Measurements from ENCODE around the gene ZNF778.
"Not testable (repeated sequence)": the region's sequence is repeated elsewhere in the genome, so short reads cannot be mapped to it uniquely, and the experiment has no call there.

Gene ZNF778

DNA sequence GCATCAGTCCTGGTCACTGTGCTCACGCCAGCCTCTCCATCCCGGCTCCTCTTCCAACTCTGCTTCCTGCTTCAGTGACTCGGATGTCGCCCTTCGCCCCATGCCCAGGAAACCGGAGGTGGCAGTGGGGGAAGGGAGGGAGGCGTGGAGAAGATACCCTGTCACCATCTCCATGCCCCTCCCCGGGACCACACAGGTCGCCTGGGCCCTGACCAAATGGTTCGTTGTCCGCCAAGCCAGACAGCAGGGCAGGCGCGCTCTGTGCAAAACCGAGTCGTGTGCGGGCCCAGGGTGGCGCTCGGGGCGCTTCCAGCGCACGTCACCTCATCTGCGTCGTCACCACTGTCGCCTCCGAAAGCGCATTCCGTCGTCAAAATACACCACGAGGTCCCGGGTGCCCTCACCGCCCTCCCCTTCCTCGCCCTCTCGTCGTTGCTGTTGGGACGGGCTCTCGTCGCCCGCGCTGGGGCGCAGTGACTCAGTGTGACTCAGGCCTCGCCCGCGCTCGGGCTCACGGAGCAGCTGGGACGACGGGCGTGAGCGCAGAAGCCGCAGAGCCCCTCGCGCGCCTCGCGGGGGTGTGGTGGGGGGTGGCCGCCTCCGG lies 39.2 kb downstream of the ZNF778 start:
- no peak for DNase-seq (ENCODE audit: low read depth, low spot score)

DNA sequence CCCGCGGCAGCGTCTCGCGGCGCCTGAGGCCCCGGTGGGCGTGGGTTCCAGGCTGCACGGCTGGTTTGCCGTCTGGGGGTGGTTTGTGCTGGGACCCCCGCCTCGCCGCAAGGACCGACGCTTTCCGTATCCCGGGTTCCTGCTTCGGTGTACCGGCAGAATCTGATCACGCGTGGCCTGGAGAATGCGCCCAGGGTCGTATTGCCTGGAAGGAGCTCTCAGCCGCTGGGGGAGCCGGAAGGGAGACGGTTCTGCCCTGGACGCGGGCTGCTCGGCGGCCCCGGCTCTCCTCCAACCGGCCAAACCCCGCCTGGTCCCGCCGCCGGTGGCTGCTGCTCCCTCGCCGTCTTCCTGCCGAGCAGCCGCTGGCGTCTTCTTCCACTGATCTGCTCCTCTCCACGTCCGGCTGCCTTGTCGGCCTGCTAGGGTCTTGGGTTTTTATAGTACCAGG lies 39.8 kb downstream of the ZNF778 start:
- DNase-seq (ENCODE audit: low read depth, low spot score), result no peak

DNA sequence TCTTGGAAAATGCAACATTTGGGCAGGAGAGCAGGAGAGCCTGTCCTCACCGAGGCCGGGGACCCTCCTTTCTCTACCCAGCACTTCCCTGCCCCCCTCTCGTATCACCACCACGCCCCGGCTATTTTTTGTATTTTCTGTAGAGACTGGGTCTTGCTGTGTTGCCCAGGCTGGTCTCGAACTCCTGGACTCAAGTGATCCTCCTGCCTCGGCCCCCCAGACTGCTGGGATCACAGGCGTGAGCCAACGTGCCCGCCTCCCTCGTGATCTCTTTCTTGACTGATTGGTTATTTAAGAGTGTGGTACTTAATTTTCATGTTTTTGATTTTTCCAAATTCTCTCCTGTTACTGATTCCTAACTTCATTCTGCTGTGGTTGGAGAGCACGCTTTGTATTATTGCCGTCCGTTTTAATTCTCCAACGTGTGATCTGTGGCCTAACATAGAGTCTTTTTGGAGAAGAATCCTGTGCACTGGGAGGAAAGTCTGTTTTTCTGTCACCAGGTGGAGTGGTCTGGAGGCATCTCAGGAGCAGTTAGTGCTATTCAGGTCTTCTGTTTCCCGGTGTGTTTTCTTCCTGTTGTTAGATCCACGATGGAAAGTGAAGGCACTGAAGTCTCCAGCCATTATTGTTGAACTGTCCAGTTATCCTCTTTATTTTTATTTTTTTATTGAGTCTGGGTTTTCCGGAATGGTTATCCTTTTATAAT lies 40.4 kb downstream of the ZNF778 start:
- no peak for DNase-seq (ENCODE audit: low read depth, low spot score)

DNA sequence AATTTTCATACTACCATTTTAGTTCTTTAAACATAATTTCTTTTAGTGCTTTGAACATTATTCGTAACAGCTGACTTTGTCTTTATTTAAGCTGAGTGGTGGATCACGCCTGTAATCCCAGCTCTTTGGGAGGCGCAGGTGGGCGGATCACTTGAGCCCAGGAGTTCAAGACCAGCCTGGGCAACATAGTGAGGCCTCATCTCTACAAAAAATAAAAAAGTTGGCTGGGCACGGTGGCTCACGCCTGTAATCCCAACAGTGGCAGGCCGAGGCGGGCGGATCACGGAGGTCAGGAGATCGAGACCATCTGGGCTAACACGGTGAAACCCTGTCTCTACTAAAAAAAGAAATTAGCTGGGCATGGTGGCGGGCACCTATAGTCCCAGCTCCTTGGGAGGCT lies 42.4 kb downstream of the ZNF778 start:
- DNase-seq (ENCODE audit: low read depth, low spot score), result not testable (repeated sequence)

DNA sequence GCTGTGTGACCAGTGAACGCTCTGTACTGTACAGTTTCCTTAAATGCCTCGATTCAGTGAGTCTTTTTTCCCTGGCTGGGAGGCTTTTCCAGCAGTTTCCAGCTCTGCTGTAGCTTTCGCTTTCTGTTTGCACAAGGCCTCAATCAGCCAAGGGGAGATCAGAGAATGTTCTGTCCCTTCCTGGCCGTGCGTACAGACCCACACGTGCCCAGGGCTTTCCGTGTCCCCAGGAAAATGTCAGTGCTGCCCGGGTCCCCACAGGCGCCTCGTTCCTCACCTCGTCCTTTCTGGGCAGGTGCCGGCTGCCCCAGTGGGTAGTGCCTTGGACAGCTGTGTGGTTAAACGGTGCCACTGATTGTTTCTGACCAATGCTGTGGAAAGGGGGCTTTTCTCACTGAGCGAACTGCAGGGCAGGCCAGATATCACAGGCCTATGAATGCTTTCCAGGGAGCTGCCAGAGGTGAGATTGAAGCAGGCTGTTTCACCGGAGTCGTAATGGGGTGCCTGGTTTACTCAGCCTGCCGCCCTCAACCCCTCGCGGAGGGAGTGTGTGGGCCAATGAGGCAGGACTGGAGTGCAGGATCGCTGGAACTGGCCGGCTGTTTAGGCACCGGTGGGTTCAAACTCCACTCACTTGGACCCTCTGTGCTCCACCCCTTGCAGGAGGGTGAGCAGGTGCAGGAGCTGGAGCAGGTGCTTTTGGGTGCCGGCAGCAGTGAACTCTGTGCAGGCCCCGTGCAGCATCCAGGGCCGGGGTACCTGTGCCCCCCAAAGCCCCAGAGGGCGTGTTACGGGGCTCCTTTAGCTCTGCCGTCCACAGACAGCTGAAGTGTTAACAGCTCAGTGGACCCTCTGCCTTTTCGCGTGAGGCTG lies 44.4 kb downstream of the ZNF778 start:
- no peak for DNase-seq (ENCODE audit: low read depth, low spot score)

DNA sequence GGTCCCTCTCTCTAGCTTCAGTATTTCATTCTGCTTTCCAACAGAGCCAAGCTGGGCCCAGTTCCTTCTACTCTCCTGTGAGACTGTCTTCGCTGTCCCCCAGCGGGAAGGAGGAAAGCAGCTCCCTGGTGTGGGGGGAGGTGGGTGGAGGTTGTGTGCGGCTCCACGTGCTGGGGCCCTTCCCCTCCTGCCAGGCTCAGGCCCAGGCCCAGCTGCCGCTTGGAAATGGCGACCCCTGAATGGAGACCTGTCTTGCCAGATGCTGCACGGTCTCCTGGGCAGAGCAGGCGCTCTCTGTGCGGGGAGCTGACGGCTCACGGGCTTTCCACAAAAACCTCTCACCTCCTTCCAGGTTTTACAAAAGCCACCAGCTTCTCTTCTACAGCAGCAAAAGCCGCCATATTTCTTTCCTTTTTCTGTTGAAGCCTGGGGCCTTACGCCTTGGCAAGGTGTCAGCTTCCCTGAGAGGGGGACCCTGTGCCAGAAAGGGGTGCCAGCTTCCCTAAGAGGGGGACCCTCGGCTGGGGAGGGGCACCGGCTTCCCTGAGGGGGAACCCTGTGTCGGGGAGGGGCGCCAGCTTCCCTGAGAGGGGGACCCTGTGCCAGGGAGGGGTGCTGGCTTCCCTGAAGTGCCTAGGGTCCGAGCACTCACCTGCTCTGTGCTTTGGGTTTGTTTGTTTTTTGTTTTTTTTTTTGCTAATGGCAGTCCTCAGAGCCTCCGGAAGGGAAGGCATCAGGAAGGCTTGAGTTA lies 47.5 kb downstream of the ZNF778 start:
- DNase-seq (ENCODE audit: low read depth, low spot score), result no peak

DNA sequence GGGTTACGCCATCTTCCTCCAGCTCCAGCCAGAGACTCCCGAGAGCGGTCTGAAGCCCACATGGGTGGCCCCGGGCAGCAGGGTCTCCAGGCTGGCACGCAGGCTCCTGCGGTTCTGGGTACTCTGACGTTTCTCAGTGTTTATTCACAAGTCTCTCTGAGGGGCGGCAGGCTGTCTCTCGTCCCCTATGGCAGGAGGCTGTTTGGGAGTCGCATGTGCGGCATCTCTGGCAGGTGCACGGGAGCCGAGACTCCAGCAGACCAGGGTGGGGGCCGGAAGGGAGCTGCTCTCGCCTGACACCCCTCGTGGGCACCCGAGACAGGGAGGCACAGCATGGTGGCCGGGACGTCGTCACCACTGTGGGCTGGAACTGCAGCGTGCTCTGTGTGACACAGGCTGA lies 48.1 kb downstream of the ZNF778 start:
- DNase-seq (ENCODE audit: low read depth, low spot score), result no peak

DNA sequence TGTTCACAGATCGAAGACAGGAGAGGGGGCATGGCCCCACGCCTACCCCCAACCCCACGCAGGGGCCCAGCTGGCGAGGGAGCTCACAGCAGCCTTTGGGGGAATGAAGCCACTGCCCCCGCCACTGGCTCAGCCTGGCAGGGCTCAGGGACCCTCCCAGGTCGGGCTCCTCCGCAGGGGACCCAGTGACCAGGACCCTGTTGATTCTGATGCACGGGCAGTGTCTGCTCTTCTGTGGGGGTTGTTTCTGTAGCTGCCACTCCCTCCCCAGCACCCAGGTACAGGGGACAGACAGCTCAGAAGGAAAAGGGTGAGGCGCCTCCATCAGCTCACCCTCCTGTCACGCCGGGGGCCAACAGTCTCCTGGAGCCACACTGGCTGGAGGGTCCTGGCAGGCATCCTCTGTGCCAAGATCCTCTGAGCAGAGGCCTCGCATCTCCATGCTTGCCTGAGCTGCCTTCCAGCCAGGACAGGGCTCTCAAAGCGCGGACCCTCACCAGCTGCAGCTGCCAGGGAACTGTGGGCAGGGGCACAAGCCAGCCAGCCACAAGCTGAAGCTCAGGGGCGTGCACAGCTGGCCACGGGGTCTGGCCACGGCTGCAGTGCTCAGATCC lies 49.1 kb downstream of the ZNF778 start:
- DNase-seq (ENCODE audit: low read depth, low spot score), result no peak

DNA sequence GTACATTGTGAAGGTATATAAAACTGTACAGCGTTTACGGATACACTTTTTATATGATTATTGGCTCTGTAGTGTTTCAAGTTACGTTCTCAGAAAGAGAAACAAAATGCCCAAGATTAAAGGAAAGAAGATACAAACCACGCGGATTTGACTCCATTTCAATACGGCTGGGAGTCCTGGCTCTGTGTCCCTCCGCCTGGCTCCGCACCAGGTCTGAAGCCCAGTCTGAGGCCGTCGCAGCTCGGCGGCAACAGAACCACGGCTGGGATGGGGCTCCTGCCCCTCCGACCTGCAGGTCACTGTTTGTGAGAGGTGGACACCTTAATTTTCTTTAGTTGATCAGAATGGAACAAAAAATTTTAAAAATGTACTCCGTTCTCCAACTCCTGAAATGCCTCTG lies 50.2 kb downstream of the ZNF778 start:
- not testable (repeated sequence) for DNase-seq (ENCODE audit: low read depth, low spot score)

DNA sequence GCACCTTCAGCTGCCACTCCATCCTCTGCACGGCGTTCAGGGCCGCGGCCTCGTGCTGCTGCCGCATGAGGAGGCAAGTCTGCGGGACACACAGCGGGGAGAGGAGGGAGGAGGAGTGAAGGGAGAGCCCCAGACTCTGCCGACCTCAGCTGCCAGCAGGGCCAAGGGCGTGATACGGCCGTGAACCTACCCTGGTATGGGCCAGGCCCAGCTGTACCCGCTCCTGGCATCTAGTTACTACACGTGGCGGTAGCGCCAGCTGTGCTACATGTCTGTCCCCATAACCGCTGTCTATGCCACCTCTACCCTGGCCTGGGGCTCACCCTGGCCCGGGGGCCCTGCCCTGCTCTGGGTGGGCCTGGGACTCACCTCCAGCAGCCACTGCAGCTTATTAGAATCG lies 51.1 kb downstream of the ZNF778 start:
- DNase-seq (ENCODE audit: low read depth, low spot score), result no peak

DNA sequence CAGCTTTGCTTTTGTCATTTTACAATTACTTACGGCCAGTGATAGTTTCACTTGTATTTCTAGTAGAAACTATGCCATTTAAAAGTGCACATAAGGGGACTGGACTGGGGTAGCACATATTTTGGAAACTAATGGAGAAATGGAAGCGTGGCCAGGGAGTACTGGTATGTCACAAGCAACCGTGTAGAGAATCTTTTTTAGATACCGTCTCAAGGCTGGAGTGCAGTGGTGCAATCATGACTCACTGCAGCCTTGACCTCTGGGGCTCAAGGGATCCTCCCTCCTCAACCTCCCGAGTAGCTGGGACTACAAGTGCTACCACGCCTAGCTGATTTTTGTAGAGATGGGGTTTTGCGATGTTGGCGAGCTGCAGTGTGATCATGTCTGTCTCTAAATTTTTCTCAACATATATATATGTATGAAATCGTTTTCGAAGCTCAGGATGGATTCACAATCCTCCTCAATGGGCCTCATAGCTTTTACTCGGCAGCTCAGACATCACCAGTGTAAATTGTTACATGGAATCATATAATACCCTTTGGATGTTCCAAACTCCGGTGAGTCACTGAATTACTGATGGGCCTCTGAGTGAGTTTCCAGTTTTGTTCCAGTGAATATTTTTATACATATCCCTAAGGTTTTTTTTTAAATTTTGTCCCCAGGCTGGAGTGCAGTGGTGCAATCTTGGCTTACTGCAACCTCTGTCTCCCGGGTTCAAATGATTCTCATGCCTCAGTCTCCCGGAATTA lies 51.7 kb downstream of the ZNF778 start:
- DNase-seq (ENCODE audit: low read depth, low spot score), result no peak

DNA sequence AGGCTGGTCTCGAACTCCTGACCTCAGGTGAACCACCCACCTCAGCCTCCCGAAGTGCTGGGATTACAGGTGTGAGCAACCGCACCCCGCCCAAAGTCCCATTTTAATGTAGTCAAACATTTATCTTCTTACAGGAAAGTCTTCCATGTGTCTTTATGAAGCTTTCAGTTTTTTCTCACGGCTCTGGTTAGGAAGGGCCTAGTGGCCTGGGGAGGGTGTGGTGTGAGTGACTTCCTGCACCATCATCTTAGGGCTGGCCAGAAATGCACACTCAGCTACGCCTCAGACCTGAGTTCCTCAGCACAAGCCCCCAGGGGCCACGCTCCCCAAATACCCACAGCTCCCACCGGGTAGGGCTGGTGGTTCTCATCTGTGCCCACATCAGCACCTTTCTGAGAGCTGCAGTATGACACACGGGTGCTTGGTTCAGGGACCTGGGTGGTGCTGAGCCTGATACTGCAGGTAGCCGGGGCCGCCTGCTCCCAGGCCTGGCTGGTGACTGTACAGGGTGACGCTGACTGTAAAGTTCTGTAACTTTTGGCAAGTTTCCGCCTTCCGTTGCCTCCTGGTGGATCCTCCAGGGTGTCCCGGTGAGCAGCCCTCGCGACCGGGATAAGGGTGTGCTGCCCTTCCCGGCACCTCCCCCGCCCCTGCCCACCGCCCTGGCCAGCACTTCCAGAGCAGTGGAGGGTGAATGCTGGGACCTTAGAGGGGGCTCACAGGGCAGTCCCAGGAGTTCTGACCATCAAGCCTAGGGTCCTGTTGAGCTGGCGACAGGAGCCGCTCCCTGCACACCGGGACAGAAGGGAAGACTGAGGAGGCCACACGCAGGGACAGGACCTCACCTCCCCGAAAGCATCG lies 52.5 kb downstream of the ZNF778 start:
- no peak for DNase-seq (ENCODE audit: low read depth, low spot score)

DNA sequence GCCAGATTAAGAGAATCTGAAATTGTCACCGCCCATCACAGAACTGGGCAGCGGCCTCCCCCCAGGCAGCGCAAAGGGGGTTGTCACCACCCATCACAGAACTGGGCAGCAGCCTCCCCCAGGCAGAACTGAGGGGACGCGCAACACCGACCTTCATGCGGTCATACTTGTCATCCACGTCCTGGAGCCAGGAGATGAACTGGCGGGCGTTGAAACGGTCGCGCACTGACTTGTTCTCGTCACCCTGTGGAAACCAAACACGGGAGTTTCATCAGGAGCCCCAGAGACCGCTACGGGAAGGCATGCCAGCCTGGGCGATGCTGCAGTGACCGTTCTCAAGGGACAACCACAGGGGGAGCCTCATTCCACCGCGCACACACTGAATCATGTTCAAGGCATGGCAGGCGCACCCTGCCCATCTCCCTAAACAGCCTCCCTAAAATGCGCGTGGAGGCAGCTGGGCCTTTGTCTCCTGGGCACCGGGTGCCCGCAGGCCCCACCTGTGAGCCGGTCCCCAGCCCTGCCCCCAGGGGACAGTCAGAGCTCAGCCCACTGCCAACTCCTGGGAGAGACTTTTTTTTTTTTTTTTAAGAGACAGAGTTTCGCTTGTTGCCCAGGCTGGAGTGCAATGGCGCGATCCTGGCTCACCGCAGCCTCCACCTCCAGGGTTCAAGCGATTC lies 53.3 kb downstream of the ZNF778 start:
- DNase-seq (ENCODE audit: low read depth, low spot score), result no peak

DNA sequence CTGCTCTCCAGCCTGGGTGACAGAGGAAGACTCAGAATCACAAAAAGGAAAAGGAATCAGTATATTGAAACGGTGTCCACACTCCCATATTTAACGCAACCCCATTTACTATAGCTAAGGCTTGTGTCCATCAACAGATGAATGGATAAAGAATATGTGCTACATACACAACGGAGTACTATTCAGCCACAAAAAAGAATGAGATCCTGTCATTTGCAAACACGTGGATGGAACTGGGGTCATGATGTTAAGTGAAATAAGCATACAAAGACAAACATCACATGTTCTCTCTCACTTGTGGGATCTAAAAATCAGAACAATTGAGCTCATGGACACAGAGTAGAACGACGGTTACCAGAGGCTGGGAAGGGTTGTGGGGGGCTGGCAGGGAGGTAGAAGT lies 55.1 kb downstream of the ZNF778 start:
- DNase-seq (ENCODE audit: low read depth, low spot score), result no peak

DNA sequence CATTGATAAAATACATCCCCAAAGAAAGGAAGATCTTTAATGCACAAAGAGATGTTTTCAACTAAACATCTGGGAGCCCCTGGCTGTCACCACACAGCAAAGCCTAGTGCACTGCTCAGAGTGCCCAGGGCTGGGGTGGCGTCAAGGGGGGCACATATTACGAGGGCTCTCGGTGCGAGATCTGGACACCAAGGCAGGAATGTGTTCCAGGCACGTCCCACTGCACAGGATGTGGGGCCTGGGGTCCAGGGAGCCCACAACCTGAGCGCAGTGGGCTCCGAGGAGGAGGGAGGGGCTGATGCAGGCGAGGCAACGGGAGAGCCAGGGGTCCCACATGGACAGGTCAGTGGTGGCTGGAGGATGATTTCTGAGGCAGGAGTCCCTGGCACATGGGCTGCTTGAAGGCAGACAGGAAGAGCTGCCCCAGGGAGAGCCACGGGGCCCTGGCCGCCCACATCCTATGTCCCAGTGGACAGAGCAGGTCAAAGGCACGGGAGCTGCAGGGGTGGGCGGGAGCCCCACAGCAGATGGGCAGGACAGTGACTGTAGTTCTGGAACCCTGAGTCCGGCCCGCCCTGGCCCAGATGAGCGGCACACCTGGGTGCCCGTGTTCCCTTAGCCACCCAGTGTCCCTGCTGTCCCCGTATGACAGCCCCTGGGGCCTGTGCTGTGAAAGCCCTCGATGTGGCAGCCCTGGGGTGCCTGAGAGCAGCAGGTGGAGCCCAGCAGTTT lies 56.4 kb downstream of the ZNF778 start:
- DNase-seq (ENCODE audit: low read depth, low spot score), result no peak

DNA sequence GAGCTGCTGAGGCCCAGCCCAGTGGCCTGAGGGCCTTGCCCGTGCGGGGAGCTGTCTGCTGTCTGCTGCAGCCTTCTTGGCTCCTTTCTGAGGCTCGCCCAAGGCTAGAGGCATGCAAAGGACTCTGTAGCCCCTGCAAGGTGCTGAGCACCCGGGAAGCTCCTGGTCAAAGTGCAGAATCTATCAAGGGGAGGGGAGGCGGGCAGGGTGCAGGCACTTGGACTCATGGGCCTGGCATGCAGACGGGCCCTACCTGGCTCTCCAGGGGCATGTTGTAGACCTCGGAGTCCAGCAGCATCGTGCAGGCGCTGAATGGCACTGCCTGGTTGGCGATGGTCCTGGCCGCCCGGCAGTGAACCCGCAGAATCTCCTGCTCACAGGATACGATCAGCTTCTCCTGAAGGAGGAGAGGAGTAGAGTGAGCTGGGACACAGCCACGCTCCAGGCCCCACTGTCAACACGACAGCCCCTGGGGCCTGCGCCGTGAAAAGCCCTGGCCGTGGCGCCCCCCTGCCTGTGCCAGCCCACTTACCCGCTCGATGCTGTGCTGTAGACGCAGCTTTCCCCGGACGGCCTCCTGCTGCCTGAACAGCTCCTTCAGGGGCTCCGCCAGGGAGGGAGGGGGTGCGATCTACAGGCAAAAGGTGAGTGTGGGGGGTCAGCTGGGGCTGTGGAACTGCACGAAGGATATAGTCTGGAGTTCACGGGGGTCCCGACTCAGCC lies 57.2 kb downstream of the ZNF778 start:
- DNase-seq (ENCODE audit: low read depth, low spot score), result no peak

DNA sequence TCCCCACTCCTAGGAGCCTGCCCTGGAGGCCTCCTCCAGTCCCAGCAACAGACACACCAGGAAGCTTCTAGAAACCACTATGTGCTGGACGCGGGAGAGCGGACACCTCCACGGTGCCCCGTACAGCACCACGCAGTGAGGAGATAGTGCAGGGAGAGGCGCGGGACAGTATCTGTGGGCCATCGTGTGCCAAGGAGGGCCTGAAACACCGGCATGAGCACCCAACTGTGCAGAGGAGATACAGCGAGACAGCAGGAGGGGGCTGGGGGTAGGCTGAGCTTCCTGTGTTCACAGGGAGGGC lies 57.7 kb downstream of the ZNF778 start:
- DNase-seq (ENCODE audit: low read depth, low spot score), result no peak
